Measurements from ENCODE around the gene MFSD1. TPM values are rescaled to one million over a fixed set of nuclear protein-coding genes. Genes with fewer than 3 reads are reported as not detected.
A peak's percentile ranks its signal among the peaks of the same experiment; 100 is the strongest.
"Not testable (repeated sequence)": the region's sequence is repeated elsewhere in the genome, so short reads cannot be mapped to it uniquely, and the experiment has no call there.

The MFSD1 gene
- polyA plus RNA-seq, 4 donors: 46.8 to 59.5 (median 53.9) TPM

DNA sequence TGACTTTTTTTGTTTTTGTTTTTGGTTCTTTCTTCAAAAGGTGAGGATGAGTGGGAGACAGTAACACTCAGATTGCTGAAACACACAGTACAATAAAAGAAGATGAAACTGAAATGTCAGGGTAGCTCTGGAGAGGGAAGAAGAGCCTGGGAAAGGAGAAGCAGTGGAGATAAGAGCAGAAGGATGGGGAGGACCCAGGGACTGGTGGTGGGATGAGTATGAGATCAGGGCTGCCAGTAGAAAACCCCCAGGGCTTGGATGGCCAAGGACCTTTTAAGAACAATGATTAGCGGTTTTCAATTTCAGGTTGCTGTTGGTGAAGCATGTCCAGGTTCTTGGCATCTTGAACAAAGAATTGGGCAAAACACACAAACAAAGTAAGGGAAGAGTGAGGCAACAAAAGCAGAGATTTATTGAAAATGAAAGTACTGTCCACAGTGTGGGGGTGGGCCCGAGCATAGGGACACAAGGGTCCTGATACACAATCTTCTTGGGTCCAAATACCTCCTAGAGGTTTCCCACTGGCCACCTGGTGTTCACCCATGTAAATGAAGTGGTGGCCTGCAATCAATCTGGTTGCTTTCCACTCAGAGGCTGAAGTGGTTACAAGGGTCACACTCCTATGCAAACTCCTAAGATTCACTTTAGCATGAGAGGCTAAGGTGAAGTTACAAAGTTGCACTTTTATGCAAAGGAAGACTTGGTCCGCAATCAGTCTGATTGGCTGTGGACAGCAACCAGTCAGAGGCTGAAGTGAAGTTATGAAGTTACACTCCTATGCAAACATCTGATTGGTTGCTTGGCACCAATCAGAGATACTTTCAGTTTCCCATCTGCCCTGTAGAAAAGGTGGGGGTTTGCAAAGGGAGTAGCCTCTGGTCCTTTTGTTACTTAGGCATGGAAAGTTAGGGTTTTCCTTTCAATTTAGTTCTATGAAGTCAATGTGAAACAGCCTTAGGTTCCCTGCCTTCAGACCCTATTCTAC lies 26.1 kb upstream of the MFSD1 start:
- DNase-seq (ENCODE audit: low read depth in 4 of 4, low spot score in 3 of 4): no peak

DNA sequence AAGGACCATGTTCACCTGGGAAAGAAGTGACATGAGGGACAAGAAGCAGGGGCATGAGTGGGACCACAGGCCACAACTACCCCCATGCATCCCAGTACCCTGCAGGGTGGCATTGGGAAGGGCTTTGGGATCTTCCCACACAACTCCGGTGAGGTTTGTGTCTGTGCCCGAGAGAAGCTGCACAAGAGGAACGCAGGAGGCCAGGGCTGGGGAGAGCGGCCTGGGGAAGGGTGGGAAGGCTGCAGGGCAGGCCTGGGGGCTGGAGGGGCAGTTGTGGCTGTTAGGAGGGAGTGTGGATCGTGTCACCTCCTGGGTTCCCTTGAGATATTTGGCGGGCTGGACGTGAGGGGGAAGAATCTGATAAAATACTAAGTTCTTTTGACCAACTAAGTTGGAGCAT lies 25.3 kb upstream of the MFSD1 start:
- DNase-seq (ENCODE audit: low read depth in 4 of 4, low spot score in 3 of 4): no peak

DNA sequence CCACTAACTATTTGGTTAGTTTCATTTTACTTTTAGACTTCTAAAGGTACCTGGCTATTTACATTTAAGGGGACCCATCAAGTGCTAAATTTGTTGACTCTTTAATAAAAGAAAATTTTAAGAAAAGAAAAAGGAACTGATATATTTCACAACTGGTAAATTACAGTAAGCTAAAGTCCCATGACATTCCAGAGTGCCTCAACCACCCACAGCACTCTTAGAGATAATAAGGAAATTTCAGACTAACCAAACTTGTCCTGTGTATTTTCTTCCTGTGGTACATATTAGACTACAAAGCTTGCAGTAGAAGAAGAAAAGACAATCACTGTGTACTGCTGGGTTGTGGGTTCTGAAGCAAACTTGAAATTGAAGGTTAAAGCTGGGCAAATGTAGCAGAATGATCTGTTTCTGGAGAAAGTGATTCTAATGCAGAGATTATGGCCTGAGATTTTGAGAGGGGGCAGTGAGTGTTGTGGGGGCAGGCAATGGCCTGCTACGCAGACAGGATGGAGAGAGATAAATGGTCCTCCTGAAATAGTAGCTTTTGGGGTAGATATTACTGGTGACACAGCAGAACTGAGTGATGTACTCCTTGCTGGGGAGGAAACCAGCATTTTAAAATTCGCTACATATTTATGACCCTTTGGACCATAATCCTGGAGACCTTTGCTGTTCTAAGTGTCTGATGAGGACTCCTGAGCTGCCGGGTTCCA lies 24.5 kb upstream of the MFSD1 start:
- DNase-seq (ENCODE audit: low read depth in 4 of 4, low spot score in 3 of 4): no peak

DNA sequence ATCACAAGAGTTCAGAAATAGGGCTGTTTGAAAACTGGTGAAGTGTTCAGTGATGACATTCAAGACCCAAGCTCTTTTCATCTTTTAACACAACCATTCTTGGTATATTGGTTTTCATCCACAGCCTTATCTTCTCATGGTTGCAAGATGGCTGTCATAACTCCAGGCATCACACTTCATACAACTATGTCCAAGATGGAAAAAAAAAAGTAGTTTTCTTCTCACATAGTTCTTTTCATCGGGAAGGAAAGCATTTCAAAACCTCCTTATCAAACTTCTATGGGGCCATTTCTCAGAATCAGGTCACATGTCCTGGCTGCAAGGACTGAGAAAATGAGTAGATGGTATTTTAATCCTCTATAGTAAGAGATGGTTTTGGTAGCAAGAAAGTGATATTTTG lies 21.1 kb upstream of the MFSD1 start:
- DNase-seq (ENCODE audit: low read depth in 4 of 4, low spot score in 3 of 4): no peak

DNA sequence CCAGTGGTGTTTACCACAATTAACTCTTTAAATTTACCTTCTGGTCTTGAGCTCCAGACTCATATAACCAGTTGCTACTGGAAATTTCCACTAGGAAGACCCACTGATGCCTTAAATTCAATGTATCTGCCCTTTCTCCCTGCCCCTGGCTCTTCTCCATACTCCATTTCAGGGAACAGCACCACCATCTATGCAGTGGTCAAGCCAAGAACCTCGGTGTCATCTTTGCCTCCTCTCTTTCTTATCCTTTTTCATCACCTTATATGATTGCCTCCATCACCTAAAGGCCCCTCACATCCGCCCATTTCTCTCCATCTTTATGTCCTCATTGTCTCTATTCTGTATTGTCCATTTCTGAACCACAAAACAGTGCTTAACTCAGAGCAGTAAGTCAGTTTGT lies 20.7 kb upstream of the MFSD1 start:
- no peak for DNase-seq (ENCODE audit: low read depth in 4 of 4, low spot score in 3 of 4)

DNA sequence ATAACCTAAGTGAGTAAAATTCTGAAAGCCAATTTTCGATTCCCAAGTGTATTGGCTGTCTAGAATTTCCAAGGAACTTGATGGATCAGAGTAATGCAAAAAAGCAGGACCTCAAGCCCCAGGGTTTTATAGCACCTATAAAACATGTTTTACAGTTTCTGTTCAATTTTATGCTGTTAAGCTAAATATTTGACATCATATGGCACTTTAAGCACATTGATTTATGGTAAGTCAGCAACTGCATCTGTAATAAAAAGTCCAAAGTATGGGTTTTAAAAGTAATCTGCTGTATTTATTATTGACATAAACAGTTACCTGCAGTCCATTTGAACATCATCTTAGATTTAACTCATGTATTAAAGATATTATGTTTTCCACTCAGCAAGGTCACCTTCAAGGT lies 20.0 kb upstream of the MFSD1 start:
- peak in 1 of 4 donors; percentile 6 for DNase-seq (ENCODE audit: low read depth in 4 of 4, low spot score in 3 of 4)

DNA sequence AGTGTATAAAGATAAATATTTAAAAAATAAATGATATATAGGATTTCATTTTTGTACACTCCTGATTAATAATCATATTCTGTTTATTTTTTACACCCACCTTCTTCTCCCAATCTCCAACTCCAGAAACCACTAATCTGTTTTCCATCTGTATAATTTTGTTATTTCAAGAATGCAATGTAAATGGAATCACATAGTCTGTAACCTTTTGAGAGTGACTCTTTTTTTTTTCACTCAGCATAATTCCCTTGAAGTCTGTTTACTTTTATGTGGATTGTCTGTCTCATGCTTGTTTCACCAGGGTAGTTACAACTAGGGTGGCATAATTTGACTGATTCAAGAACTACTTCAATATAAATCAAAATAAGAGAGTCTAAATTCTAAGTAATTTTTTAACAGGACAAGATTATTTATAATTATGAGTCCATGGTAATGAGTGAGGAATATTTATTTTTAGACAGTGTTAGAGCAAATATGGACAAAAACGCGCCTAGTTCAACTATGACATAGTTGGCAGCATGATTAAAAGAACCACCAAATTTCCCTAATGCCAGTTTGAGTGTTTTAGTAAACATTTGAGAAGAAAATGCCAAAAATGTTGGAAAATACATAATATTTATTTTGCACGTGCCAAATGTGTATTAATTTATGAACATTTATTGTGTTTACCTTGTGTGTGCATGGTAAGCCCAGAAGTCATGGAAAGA lies 19.4 kb upstream of the MFSD1 start:
- DNase-seq (ENCODE audit: low read depth in 4 of 4, low spot score in 3 of 4): no peak

DNA sequence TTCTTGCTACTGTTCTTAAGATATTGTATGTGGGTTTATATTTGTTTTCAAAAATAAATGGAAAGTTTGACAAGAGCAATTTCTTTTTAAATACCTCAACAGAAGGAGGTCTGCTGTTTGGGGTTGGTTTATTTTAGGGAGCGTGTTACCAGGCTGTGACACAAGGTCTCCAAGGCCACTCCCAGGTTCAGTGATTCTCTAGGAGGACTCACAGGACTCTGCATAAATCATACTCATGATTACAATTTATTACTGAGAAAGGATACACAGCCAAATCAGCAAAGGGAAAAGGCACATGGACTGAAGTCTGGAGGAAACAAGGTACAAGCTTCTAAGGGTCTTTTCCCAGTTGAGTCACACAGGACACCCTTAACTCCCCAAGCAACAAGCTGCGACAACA lies 18.8 kb upstream of the MFSD1 start:
- DNase-seq (ENCODE audit: low read depth in 4 of 4, low spot score in 3 of 4): no peak

DNA sequence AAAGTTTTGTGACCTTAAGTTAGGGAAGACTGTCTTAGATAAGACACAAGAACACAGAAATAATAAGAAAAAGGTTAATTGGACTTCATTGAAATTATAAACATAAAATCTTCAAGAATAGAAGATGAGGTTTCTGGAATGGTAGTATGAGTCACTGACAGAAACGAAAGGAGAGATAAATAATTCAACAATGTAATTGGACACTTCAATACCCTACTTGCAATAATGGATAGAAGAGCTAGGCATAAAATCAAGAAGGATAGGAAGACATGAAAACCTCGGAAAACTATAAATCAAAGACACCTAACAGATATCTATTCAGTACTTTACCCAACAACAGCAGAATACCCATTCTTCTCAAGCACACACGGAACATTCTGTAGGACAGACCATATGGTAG lies 15.9 kb upstream of the MFSD1 start:
- no peak for DNase-seq (ENCODE audit: low read depth in 4 of 4, low spot score in 3 of 4)

DNA sequence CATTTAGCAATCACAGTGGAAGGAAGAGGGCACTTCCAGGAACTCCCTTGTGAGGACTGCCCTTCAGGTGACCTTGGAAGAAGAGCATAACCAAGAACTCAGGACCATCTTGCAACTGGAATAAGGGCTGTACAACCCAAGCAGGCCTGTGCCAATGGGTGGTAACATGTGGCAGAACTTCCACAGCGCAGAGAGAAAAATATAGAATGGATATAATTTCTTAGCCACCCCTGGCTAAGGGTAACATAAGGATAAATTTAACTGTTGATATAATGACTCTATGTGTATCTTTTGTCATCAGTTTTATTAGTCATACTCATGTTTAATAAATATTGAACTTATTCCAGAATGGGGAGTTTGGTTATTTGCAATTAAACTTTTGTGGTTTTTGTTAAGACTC lies 13.4 kb upstream of the MFSD1 start:
- DNase-seq (ENCODE audit: low read depth in 4 of 4, low spot score in 3 of 4): no peak

DNA sequence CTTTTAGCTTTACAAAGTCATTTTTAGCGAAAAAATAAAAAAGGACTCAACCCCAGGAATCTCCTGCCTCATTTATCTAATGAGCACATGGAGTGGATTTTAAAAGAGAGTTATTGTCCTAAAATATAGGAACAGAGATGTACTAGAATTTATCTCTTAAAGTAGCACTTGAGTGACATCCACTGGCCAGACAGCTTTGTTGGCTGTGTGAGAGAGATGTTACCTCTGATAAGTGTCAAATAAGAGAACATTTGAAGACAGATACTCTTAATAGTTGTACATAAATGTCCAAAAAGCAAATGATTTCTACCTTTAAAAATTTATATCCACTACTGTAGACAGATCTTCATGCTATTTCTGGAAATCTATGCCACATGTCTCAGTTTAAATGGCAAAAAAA lies 12.3 kb upstream of the MFSD1 start:
- DNase-seq (ENCODE audit: low read depth in 4 of 4, low spot score in 3 of 4): no peak

DNA sequence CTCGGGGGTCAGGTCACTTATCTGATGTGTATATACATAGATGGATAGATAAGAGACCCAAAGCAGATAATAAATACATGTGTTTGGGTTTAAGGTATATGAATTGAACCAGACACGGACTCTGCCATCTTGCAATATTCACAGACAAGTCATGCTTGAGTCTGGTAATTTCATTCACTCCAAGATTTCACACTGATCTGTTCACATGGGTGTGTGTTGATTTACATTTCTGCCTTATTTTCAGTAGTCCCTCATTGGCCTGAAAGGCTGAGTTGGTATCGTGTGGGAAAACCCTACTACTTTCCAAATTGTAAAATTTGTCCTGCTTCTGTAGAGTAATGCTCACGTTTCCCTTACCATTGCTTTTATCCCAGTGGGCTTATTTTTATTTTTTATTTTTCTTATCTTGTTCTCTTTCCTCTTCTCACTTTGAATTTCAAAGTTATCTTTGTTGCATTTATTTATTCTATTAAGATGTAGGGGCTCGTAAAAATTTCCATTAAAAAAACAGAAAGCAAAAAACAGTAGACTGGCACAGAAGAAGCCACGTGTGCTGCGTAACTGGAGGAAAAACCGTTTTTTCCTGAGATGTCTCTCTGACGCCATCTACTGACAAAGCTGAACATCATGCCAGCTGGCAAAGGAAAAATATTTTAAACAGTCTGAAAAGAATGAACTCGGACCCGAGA lies 10.8 kb upstream of the MFSD1 start:
- peak in 1 of 4 donors; percentile 36 for DNase-seq (ENCODE audit: low read depth in 4 of 4, low spot score in 3 of 4)

DNA sequence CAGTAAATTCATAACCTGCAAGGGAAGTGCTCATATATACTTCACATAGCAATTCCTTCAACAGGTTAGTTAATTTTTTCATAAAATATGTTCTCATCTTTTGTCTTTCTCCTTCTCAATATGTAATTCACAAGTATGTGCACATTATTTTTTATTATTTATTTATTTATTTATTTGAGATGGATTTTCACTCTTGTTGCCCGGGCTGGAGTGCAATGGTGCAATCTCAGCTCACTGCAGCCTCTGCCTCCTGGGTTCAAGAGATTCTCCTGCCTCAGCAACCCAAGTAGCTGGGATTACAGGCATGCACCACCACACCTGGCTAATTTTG lies 10.3 kb upstream of the MFSD1 start:
- DNase-seq (ENCODE audit: low read depth in 4 of 4, low spot score in 3 of 4): not testable (repeated sequence)

DNA sequence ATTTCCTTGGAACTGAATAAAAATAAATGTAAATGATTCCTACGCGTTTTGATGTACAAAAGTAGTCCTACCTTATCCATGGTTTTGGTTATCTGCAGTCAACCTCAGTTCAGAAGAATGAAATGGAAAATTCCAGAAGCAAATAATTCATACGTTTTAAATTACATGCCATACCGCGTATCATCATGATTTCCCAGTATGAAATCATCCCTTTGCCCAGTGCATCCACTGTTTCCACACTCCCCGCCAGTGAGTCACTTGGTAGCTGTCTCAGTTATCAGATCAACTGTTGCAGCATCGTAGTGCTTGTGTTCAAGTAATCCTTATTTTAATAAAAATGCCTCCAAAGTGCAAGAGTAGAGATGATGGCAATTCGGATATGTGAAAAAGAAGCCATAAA lies 9.1 kb upstream of the MFSD1 start:
- no peak for DNase-seq (ENCODE audit: low read depth in 4 of 4, low spot score in 3 of 4)

DNA sequence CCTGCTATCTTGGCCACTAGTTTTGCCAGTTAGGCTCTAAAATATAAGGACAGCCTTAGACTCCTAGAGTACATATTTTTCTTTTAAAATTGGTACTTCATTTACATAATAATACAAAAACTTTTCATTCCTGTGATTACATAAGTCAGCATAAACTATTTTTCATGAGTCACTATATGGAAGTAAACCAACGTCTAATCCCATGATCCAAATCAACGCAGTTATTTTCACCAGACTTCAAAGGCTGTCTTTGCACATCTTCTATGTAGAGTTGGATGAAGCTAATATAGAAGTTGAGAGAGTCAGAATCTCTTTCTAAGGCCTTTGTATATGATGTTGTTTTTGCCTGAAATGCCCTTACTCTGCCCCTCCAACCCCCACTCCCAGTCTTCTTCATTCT lies 7.6 kb upstream of the MFSD1 start:
- no peak for DNase-seq (ENCODE audit: low read depth in 4 of 4, low spot score in 3 of 4)

DNA sequence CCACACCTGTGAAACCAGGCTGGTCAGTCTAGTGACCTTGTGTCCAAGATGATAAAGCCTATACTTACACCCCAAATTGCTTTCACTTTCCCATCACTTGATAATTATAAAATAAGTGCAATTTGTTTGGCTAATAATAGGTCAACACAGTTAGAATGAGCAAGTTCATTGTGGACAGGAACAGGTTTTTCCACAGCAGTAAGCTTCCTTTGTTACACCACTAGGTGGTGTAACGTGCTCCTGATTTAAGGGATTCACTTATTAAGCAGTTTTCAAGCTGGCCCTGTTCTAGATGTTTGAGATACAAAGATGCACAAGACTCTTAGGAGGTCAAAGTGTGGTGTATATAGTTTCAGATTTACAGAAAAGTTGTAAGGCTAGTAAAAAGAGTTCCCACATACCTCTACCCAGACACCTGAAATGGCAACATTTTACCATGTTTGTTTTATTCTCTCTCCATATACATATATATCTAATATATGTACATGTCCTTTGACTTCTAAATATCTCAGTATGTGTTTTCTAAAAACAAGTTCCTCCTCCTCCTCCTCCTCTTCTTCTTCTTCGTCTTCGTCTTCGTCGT lies 6.8 kb upstream of the MFSD1 start:
- no peak for DNase-seq (ENCODE audit: low read depth in 4 of 4, low spot score in 3 of 4)

DNA sequence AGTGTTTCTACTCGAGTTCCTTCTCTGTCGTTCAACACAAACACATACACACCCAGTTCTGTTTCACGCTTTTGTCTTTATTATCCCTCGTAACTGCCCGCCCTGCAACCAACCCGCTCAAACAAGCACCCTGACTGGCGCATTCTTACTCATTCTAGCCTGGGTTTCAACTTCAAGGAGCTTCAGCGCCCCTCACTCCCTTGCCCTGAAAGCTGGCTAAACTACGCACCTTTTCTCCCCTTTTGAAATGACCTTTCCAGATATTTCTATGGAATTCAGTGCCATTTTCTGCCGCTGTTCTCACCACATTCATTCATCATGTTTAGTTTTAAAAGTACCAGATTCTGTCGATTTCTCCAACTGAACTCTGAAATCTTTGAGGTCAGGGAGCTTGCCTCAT lies 653 bp upstream of the MFSD1 start:
- DNase-seq (ENCODE audit: low read depth in 4 of 4, low spot score in 3 of 4): no peak

DNA sequence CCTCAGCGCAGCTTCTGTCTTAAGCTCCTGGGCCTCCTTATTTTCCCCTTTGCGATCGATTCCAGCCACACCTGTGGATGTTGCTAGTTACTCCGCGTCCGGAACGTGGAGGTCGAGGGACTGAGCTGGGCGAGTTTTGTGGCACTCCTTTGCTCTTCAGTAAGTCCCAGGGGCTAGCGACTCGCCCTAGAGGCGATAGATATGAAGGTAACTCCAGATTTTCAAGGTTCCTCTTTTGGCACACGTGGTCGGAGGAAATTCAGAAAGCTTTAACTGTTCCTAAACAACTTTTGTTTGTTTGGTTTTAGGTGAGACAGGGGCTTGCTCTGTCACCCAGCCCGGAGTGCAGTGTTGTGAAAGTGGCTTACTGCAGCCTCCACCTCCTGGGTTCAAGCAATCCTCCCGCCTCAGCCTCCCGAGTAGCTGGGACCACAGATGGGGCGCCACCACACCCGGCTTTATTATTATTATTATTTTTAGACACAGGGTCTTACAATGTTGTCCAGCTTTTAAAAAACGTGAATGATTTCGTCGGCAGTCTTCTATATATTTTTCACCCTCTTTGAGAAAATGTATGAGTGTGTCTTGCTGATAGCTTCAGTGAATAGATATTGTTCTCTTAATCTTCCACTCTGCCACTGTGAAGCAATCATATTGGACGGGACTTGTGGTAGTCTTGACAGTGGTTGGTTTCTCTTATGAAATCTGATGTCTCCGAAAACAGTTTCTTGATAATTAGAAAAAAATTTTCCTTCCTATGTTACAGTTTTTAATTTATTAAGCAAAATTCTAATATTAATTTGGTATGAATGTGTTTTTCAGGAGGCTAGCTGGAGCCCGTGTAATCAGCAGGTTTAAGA lies 785 bp downstream of the MFSD1 start:
- no peak for DNase-seq (ENCODE audit: low read depth in 4 of 4, low spot score in 3 of 4)

DNA sequence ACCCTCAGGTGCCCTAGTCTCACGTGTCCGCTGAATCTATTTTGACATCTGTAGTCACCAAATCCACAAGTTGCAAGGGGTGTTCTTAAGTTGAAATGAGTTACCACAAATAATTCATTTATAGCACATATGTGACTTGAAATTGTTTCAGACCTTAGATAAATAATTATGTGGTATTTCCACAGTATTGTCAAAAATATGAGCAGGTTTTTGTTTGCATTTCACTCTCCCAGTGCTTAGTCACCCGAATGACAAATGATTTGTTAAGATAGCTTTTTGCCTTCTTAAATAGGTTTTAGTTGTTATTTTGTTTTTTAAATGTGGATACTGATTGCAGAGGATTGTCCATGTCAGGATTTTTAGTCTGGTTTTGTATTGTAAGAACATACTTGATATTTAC lies 2.6 kb downstream of the MFSD1 start:
- no peak for DNase-seq (ENCODE audit: low read depth in 4 of 4, low spot score in 3 of 4)

DNA sequence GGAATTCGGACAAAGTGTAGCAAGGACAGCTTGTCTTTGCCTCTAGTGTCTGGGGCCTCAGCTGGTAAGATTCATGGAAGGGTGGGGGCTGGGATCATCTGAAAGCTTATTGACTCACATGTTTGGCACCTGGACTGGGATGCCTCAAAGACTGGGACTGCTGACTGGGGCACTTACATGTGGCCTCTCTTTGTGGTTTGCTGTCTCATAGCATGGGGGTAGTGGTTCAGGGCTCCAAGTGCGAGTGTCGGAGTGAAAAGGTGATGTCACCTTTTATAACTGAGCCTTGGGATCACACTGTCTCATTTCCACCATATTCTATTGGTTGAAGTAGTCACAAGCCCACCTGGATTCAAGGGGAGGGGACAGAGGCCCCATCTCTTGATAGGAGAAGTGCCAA lies 6.8 kb downstream of the MFSD1 start:
- DNase-seq (ENCODE audit: low read depth in 4 of 4, low spot score in 3 of 4): no peak

Data from left renal pelvis (tissue), 4 donors.